Neural cell (in vitro differentiated cells): ENCODE results near the gene ACTL9.
"Not testable (repeated sequence)": the region's sequence is repeated elsewhere in the genome, so short reads cannot be mapped to it uniquely, and the experiment has no call there.

ENCODE experiments used
- EP300 ChIP-seq: fragments of 450-650 bp; conservative IDR thresholded peaks from 2 replicates; pipeline ENCODE4 v1.6.1; 2014; ENCODE audit warnings: antibody characterized with exemption, mild to moderate bottlenecking, moderate library complexity; ENCODE audit not compliant: poor library complexity, severe bottlenecking
- EZH2 ChIP-seq: fragments of 200-600, 300-800 bp; shearing (Covaris generic), sonication (generic); IDR thresholded peaks from 2 replicates; pipeline ENCODE4 v1.6.1; 2014; ENCODE audit warnings: antibody characterized with exemption, low read length, borderline replicate concordance, mild to moderate bottlenecking; ENCODE audit not compliant: insufficient read depth, poor library complexity, severe bottlenecking
- MXI1 ChIP-seq: fragments of 450-650 bp; conservative IDR thresholded peaks from 2 replicates; pipeline ENCODE4 v1.6.1; 2014; ENCODE audit warnings: antibody characterized with exemption, mild to moderate bottlenecking; ENCODE audit not compliant: poor library complexity, severe bottlenecking
- POLR2AphosphoS5 ChIP-seq: IDR thresholded peaks from 2 replicates; pipeline ENCODE4 v1.6.1; 2012
- RAD21 ChIP-seq: fragments of 450-650 bp; conservative IDR thresholded peaks from 2 replicates; pipeline ENCODE4 v1.6.1; 2014; ENCODE audit warnings: antibody characterized with exemption, mild to moderate bottlenecking, moderate library complexity
- REST ChIP-seq: IDR thresholded peaks from 2 replicates; pipeline ENCODE4 v1.6.1; 2012; ENCODE audit warnings: borderline replicate concordance
- SMC3 ChIP-seq: fragments of 450-650 bp; conservative IDR thresholded peaks from 2 replicates; pipeline ENCODE4 v1.6.1; 2014; ENCODE audit warnings: antibody characterized with exemption, mild to moderate bottlenecking, moderate library complexity; ENCODE audit not compliant: poor library complexity
- TAF1 ChIP-seq: IDR thresholded peaks from 2 replicates; pipeline ENCODE4 v1.6.1; 2012; ENCODE audit warnings: low read depth
- TF ChIP-seq, protein P1 (sequence below): fragments of 450-650 bp; IDR thresholded peaks from 2 replicates; pipeline ENCODE4 v1.5.1; 2014; ENCODE audit warnings: antibody characterized with exemption, mild to moderate bottlenecking, moderate library complexity; ENCODE audit not compliant: poor library complexity, severe bottlenecking

- not testable (repeated sequence) for TF ChIP-seq POLR2AphosphoS5, MXI1, TAF1, EZH2, EP300, REST, SMC3, RAD21
- TF ChIP-seq, protein P1, sequence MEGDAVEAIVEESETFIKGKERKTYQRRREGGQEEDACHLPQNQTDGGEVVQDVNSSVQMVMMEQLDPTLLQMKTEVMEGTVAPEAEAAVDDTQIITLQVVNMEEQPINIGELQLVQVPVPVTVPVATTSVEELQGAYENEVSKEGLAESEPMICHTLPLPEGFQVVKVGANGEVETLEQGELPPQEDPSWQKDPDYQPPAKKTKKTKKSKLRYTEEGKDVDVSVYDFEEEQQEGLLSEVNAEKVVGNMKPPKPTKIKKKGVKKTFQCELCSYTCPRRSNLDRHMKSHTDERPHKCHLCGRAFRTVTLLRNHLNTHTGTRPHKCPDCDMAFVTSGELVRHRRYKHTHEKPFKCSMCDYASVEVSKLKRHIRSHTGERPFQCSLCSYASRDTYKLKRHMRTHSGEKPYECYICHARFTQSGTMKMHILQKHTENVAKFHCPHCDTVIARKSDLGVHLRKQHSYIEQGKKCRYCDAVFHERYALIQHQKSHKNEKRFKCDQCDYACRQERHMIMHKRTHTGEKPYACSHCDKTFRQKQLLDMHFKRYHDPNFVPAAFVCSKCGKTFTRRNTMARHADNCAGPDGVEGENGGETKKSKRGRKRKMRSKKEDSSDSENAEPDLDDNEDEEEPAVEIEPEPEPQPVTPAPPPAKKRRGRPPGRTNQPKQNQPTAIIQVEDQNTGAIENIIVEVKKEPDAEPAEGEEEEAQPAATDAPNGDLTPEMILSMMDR: not testable (repeated sequence)
Observed at GRCh38 chr19:8739291-8740065, 40.9 kb upstream of the ACTL9 start.
